ENCODE measurements around the gene UFD1. TPM values are rescaled to one million over a fixed set of nuclear protein-coding genes. Genes with fewer than 3 reads are reported as not detected.
A peak's percentile ranks its signal among the peaks of the same experiment; 100 is the strongest.

Gene UFD1
- total and polyA plus RNA-seq, 9 of the 15 experiments (the other 6 are each of a cell fraction or from before 2014, with no cell fraction given): 238 to 645 (median 363) TPM

DNA sequence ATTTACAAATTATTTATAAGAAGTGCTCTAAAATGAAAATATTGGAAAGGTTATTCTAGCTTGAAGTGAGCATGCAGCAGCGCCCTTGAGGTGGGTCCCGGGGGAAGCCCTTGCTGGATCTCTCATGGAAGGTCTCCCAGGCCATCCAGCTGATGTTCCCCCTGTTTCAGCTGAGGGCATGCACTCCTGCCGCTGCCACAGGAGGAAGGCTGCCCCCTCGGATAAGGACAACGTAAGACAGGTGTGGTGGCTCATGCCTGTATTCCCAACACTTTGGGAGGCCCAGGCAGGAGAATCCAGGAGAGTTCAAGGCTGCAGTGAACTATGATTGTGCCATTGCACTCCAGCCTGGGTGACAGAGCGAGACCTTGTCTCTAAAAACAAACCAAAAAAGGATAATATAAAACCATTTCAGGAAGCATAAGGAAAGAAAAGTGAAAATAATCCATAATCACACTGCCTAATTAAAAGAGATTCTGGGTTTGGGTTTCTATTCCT, 15.7 kb upstream of the UFD1 start (continued):
- TF ChIP-seq TEAD1 (CRISPR knock-in tag; IDR thresholded peaks at IDR 0.05): peak in 1 of 2 experiments; percentile 52; a peak in 1 of 4 replicates
- TF ChIP-seq SMAD2 (IDR thresholded peaks at IDR 0.05; ENCODE audit: low read depth, low read length): no peak
- TF ChIP-seq, protein P1, sequence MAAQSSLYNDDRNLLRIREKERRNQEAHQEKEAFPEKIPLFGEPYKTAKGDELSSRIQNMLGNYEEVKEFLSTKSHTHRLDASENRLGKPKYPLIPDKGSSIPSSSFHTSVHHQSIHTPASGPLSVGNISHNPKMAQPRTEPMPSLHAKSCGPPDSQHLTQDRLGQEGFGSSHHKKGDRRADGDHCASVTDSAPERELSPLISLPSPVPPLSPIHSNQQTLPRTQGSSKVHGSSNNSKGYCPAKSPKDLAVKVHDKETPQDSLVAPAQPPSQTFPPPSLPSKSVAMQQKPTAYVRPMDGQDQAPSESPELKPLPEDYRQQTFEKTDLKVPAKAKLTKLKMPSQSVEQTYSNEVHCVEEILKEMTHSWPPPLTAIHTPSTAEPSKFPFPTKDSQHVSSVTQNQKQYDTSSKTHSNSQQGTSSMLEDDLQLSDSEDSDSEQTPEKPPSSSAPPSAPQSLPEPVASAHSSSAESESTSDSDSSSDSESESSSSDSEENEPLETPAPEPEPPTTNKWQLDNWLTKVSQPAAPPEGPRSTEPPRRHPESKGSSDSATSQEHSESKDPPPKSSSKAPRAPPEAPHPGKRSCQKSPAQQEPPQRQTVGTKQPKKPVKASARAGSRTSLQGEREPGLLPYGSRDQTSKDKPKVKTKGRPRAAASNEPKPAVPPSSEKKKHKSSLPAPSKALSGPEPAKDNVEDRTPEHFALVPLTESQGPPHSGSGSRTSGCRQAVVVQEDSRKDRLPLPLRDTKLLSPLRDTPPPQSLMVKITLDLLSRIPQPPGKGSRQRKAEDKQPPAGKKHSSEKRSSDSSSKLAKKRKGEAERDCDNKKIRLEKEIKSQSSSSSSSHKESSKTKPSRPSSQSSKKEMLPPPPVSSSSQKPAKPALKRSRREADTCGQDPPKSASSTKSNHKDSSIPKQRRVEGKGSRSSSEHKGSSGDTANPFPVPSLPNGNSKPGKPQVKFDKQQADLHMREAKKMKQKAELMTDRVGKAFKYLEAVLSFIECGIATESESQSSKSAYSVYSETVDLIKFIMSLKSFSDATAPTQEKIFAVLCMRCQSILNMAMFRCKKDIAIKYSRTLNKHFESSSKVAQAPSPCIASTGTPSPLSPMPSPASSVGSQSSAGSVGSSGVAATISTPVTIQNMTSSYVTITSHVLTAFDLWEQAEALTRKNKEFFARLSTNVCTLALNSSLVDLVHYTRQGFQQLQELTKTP (IDR thresholded peaks at IDR 0.05; ENCODE audit: low read depth in 1 of 2, partially characterized antibody in 2 of 2): no peak
- TF ChIP-seq TEAD4 (IDR thresholded peaks at IDR 0.05; ENCODE audit: low read length): no peak
- TF ChIP-seq TEAD4 (CRISPR knock-in tag; IDR thresholded peaks at IDR 0.05; ENCODE audit: borderline replicate concordance): peak; percentile 68; the same call in 1 of the 2 replicates
- TF ChIP-seq ZBTB1 (CRISPR knock-in tag; IDR thresholded peaks at IDR 0.05; ENCODE audit: borderline replicate concordance, low read depth): no peak
- TF ChIP-seq, protein P2, sequence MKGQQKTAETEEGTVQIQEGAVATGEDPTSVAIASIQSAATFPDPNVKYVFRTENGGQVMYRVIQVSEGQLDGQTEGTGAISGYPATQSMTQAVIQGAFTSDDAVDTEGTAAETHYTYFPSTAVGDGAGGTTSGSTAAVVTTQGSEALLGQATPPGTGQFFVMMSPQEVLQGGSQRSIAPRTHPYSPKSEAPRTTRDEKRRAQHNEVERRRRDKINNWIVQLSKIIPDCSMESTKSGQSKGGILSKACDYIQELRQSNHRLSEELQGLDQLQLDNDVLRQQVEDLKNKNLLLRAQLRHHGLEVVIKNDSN (CRISPR knock-in tag; IDR thresholded peaks at IDR 0.05): peak; percentile 40; the same call in 1 of the 2 replicates
